Activated B cell treated with CpG ODN at 0.5 μM for 24 hours (primary cell): ENCODE data around the gene GATAD1. TPM values are rescaled to one million over a fixed set of nuclear protein-coding genes. Genes with fewer than 3 reads are reported as not detected.

Experiments
- ATAC-seq: fragments of 200-7000 bp; cut with Tn5 transposase; one replicate; pipeline ENCODE4 v1.10.0; 2021; ENCODE audit warnings: low read depth, mild to moderate bottlenecking, moderate library complexity
- CTCF ChIA-PET: fragments of 350-600 bp; sonication (Branson Sonifier 250); formaldehyde crosslinking; loops from one replicate; lab custom pipeline; 2021; ENCODE audit warnings: antibody characterized with exemption; lab: Charles Lee
- POLR2A ChIA-PET: fragments of 350-600 bp; sonication (Branson Sonifier 250); formaldehyde crosslinking; loops from one replicate; lab custom pipeline; 2021; ENCODE audit warnings: antibody characterized with exemption; lab: Charles Lee
- DNase-seq: peaks from one replicate; pipeline ENCODE4 v3.0.0; 2022
- H3K27ac Mint-ChIP-seq: one replicate; pipeline ENCODE4 v1.8.0; 2020; ENCODE audit warnings: mixed read lengths
- H3K27me3 Mint-ChIP-seq: one replicate; pipeline ENCODE4 v1.8.0; 2021; ENCODE audit warnings: mixed read lengths
- H3K36me3 Mint-ChIP-seq: one replicate; pipeline ENCODE4 v1.8.0; 2021; ENCODE audit warnings: low read depth, mixed read lengths
- H3K4me1 Mint-ChIP-seq: one replicate; pipeline ENCODE4 v1.8.0; 2021; ENCODE audit warnings: mixed read lengths
- H3K4me3 Mint-ChIP-seq: one replicate; pipeline ENCODE4 v1.8.0; 2020; ENCODE audit warnings: mild to moderate bottlenecking, mixed read lengths
- H3K9me3 Mint-ChIP-seq: one replicate; pipeline ENCODE4 v1.8.0; 2020; ENCODE audit warnings: mixed read lengths
- intact Hi-C: fragments of 100-400 bp; cut with micrococcal nuclease; formaldehyde crosslinking; loops from one replicate; pipeline ENCODE4 v1.15.1; 2024
- total RNA-seq: library from RNA; stranded (reverse); gene quantifications from 2 replicates; pipeline ENCODE4 v1.2.3, GENCODE V29; 2022
- TF ChIP-seq, protein P1 (sequence below): fragments of 200-600 bp; IDR thresholded peaks from one replicate; pipeline ENCODE4 v1.8.0; 2022; ENCODE audit warnings: antibody characterized with exemption, mild to moderate bottlenecking

GATAD1 gene
- total RNA-seq, 1 donor from 2014 or later, result 36.2 TPM

GRCh38 chr7:92415225-92415624 lies 32.1 kb upstream of the GATAD1 start:
- intact Hi-C loops, result no loop called here
- H3K36me3 Mint-ChIP-seq, result no peaks in the 10 kb centered on the region
- no peak for ATAC-seq
- peaks cover 2% of the 10 kb centered on the region for H3K27me3 Mint-ChIP-seq
- ChIA-PET CTCF (interaction anchor here (0.7 kb wide), 1 partner anchor 9 kb away, joined by 3 read pairs; no protein-coding TSS in a partner anchor), POLR2A (no interaction called here)
- H3K4me1 Mint-ChIP-seq, result no peaks in the 10 kb centered on the region
- no peak overlapping the region for H3K4me3 Mint-ChIP-seq
- H3K9me3 Mint-ChIP-seq, result peaks cover 2% of the 10 kb centered on the region
- TF ChIP-seq, protein P1, sequence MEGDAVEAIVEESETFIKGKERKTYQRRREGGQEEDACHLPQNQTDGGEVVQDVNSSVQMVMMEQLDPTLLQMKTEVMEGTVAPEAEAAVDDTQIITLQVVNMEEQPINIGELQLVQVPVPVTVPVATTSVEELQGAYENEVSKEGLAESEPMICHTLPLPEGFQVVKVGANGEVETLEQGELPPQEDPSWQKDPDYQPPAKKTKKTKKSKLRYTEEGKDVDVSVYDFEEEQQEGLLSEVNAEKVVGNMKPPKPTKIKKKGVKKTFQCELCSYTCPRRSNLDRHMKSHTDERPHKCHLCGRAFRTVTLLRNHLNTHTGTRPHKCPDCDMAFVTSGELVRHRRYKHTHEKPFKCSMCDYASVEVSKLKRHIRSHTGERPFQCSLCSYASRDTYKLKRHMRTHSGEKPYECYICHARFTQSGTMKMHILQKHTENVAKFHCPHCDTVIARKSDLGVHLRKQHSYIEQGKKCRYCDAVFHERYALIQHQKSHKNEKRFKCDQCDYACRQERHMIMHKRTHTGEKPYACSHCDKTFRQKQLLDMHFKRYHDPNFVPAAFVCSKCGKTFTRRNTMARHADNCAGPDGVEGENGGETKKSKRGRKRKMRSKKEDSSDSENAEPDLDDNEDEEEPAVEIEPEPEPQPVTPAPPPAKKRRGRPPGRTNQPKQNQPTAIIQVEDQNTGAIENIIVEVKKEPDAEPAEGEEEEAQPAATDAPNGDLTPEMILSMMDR, result no peak
- no peak for DNase-seq
- H3K27ac Mint-ChIP-seq, result no peak overlapping the region

DNA sequence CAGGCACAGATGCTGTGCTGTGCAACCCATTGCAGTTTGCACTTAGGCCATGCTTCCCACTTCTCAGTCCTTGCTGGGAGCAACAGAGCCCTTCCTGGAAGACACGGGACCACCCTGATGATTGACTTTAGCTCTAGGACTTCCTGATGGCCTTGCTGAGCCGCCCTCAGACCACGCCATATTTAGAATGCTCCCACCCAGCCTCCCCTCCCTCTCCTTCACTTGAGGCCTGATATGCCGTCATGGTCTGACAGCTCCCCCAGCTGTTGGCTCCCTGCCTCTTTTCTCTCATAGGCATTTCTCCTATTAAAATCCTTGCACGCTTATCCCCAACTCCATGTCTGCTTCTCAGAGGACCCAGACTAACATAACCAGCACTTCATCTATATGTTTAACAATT lies 29.4 kb upstream of the GATAD1 start:
- Mint-ChIP-seq H3K36me3 (no peaks in the 10 kb centered on the region), H3K9me3 (no peaks in the 10 kb centered on the region), H3K27ac (no peak overlapping the region), H3K4me3 (no peak overlapping the region), H3K4me1 (no peaks in the 10 kb centered on the region), H3K27me3 (peaks cover 4% of the 10 kb centered on the region)
- ChIA-PET CTCF (no interaction called here), POLR2A (no interaction called here)
- intact Hi-C loops, result no loop called here
- ATAC-seq, result no peak
- TF ChIP-seq, protein P1, result no peak
- no peak for DNase-seq

- CTCF ChIA-PET, result interaction anchor here (1.4 to 1.7 kb wide), 2 partner anchors 26 to 28 kb away, joined by 4 read pairs; partner anchors contain the start of gene GATAD1
- no peak for DNase-seq
- POLR2A ChIA-PET, result no interaction called here
- TF ChIP-seq, protein P1, result no peak
- H3K27ac Mint-ChIP-seq, result no peak overlapping the region
- no peak overlapping the region for H3K4me3 Mint-ChIP-seq
- peaks cover 6% of the 10 kb centered on the region for H3K4me1 Mint-ChIP-seq
- H3K27me3 Mint-ChIP-seq, result peaks cover 11% of the 10 kb centered on the region
- ATAC-seq, result no peak
- H3K9me3 Mint-ChIP-seq, result no peaks in the 10 kb centered on the region
- intact Hi-C loops, result no loop called here
- H3K36me3 Mint-ChIP-seq, result no peaks in the 10 kb centered on the region
Observed at GRCh38 chr7:92421676-92422435, 25.4 kb upstream of the GATAD1 start.

DNA sequence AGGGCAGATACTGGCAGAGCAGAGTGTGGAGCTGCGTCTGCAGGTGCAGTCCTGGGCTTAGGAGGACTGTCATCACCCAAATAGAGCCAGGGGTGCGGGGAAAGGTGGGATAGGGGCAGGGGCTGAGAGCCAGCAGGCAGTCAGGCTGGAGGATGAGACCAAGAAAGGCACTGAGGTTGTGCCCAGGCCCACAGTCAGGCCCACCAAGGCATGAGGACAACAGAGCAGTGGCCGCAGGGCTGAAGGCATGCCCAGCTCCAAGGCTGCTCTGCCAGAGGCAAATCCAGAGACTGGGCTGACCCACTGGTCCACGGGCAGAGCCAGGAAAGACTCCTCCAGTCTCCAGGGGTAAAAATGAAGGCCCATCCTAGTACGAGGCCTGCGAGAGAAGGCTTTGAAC lies 24.4 kb upstream of the GATAD1 start:
- ChIA-PET CTCF (interaction anchor here (1.4 to 4.0 kb wide), 2 partner anchors 25 to 27 kb away, joined by 4 to 57 read pairs; partner anchors contain the start of gene GATAD1), POLR2A (interaction anchor here (3.9 kb wide), 1 partner anchor 25 kb away, joined by 33 read pairs; the partner anchor contains the start of gene GATAD1)
- no peak for DNase-seq
- ATAC-seq, result no peak
- Mint-ChIP-seq H3K27ac (no peak overlapping the region), H3K4me1 (peaks cover 6% of the 10 kb centered on the region), H3K36me3 (no peaks in the 10 kb centered on the region), H3K9me3 (no peaks in the 10 kb centered on the region), H3K4me3 (no peak overlapping the region), H3K27me3 (peaks cover 11% of the 10 kb centered on the region)
- intact Hi-C loops, result no loop called here
- TF ChIP-seq, protein P1, result no peak

GRCh38 chr7:92423710-92424131 lies 23.6 kb upstream of the GATAD1 start:
- no peak overlapping the region for H3K27ac Mint-ChIP-seq

More at GRCh38 chr7:92423710-92424131, 23.6 kb upstream of the GATAD1 start:
- no peaks in the 10 kb centered on the region for H3K36me3 Mint-ChIP-seq
- peaks cover 11% of the 10 kb centered on the region for H3K27me3 Mint-ChIP-seq
- no peaks in the 10 kb centered on the region for H3K9me3 Mint-ChIP-seq
- H3K4me1 Mint-ChIP-seq, result peaks cover 6% of the 10 kb centered on the region
- intact Hi-C loops, result loop anchor here (1.0 kb wide), 3 partner anchors 24 to 632 kb away; partner anchors contain the start of gene GATAD1
- POLR2A ChIA-PET, result interaction anchor here (0.6 to 3.9 kb wide), 3 partner anchors 24 to 289 kb away, joined by 3 to 33 read pairs (median 4); partner anchors contain the start of genes CYP51A1 and GATAD1
- TF ChIP-seq, protein P1, result no peak
- ATAC-seq (no peak), DNase-seq (no peak)
- H3K4me3 Mint-ChIP-seq, result no peak overlapping the region
- CTCF ChIA-PET, result interaction anchor here (0.6 to 4.0 kb wide), 7 partner anchors 8 to 270 kb away, joined by 3 to 57 read pairs (median 3); partner anchors contain the start of gene GATAD1
